Measurements from ENCODE around the gene FNDC3B.

The FNDC3B gene

GRCh38 chr3:172106037-172106954, 66.9 kb downstream of the FNDC3B start:
- no peak overlapping the region for H3K4me3 ChIP-seq (ENCODE audit: insufficient read depth, low read length, poor library complexity, severe bottlenecking)
- H3F3A ChIP-seq (ENCODE audit: insufficient read depth): no peaks in the 10 kb centered on the region
- no peaks in the 10 kb centered on the region for H3K79me2 ChIP-seq (ENCODE audit: insufficient read depth, low read length)
- H3K27ac ChIP-seq (ENCODE audit: low read depth, low read length): no peak overlapping the region
- TF ChIP-seq CTCF (IDR thresholded peaks at IDR 0.05; ENCODE audit: insufficient read depth, low read length, poor library complexity, severe bottlenecking) (no peak), EZH2phosphoT487 (conservative IDR thresholded peaks at IDR 0.05; ENCODE audit: low read length) (no peak)
- H3K9me2 ChIP-seq (replicated peaks; ENCODE audit: insufficient read depth, low read length): no peaks in the 10 kb centered on the region
- 0 out of 2 replicates have a peak, but pooled peaks cover 3% of the 10 kb centered on the region for H3K27me3 ChIP-seq (ENCODE audit: low read length)
- H3K9ac ChIP-seq (ENCODE audit: low read length): no peak overlapping the region
- H4K20me1 ChIP-seq (ENCODE audit: low read depth, low read length): peaks cover 4% of the 10 kb centered on the region; the same call in 1 of the 2 replicates
- no peaks in the 10 kb centered on the region for H3K36me3 ChIP-seq (ENCODE audit: low read length)
- no peaks in the 10 kb centered on the region for H3K9me3 ChIP-seq (ENCODE audit: insufficient read depth, low read length)
- no peak overlapping the region for H3K4me2 ChIP-seq (ENCODE audit: low read depth, low read length, poor library complexity, severe bottlenecking)
- H2AFZ ChIP-seq (ENCODE audit: low read depth, low read length, severe bottlenecking): no peak overlapping the region

GRCh38 chr3:172106989-172107388, 67.6 kb downstream of the FNDC3B start:
- H3K79me2 ChIP-seq (ENCODE audit: insufficient read depth, low read length): no peaks in the 10 kb centered on the region
- H3K9ac ChIP-seq (ENCODE audit: low read length): no peak overlapping the region
- no peak overlapping the region for H3K4me3 ChIP-seq (ENCODE audit: insufficient read depth, low read length, poor library complexity, severe bottlenecking)
- H3K9me3 ChIP-seq (ENCODE audit: insufficient read depth, low read length): no peaks in the 10 kb centered on the region
- H3K4me2 ChIP-seq (ENCODE audit: low read depth, low read length, poor library complexity, severe bottlenecking): peak overlapping the region; percentile 14
- H3F3A ChIP-seq (ENCODE audit: insufficient read depth): no peaks in the 10 kb centered on the region
- peaks cover 4% of the 10 kb centered on the region; the same call in 1 of the 2 replicates for H4K20me1 ChIP-seq (ENCODE audit: low read depth, low read length)
- no peak for TF ChIP-seq EZH2phosphoT487 (conservative IDR thresholded peaks at IDR 0.05; ENCODE audit: low read length)
- no peak for TF ChIP-seq CTCF (IDR thresholded peaks at IDR 0.05; ENCODE audit: insufficient read depth, low read length, poor library complexity, severe bottlenecking)
- H3K36me3 ChIP-seq (ENCODE audit: low read length): no peaks in the 10 kb centered on the region
- H3K27me3 ChIP-seq (ENCODE audit: low read length): no peaks in the 10 kb centered on the region
- no peak overlapping the region for H3K27ac ChIP-seq (ENCODE audit: low read depth, low read length)
- H3K9me2 ChIP-seq (replicated peaks; ENCODE audit: insufficient read depth, low read length): no peaks in the 10 kb centered on the region
- H2AFZ ChIP-seq (ENCODE audit: low read depth, low read length, severe bottlenecking): no peak overlapping the region

- Histone ChIP-seq H3F3A (ENCODE audit: insufficient read depth) (no peaks in the 10 kb centered on the region), H3K27me3 (ENCODE audit: low read length) (no peaks in the 10 kb centered on the region), H4K20me1 (ENCODE audit: low read depth, low read length) (peaks cover 4% of the 10 kb centered on the region; the same call in 1 of the 2 replicates), H3K4me2 (ENCODE audit: low read depth, low read length, poor library complexity, severe bottlenecking) (peak overlapping the region; percentile 14), H2AFZ (ENCODE audit: low read depth, low read length, severe bottlenecking) (no peak overlapping the region), H3K36me3 (ENCODE audit: low read length) (no peaks in the 10 kb centered on the region), H3K79me2 (ENCODE audit: insufficient read depth, low read length) (no peaks in the 10 kb centered on the region), H3K9me2 (replicated peaks; ENCODE audit: insufficient read depth, low read length) (no peaks in the 10 kb centered on the region), H3K9me3 (ENCODE audit: insufficient read depth, low read length) (no peaks in the 10 kb centered on the region), H3K9ac (ENCODE audit: low read length) (no peak overlapping the region), H3K4me3 (ENCODE audit: insufficient read depth, low read length, poor library complexity, severe bottlenecking) (no peak overlapping the region), H3K27ac (ENCODE audit: low read depth, low read length) (no peak overlapping the region)
- TF ChIP-seq EZH2phosphoT487 (conservative IDR thresholded peaks at IDR 0.05; ENCODE audit: low read length) (no peak), CTCF (IDR thresholded peaks at IDR 0.05; ENCODE audit: insufficient read depth, low read length, poor library complexity, severe bottlenecking) (no peak)
Measured at GRCh38 chr3:172107403-172107802, 68.0 kb downstream of the FNDC3B start.

All from SU-DHL-6 (cell line).